NCI-H2196 (cell line): ENCODE results near the gene GSS.

Experiments
- DNase-seq: peaks from one replicate; lab custom pipeline; 2025; ENCODE audit not compliant: unreplicated experiment; lab: John Stamatoyannopoulos, UW

The GSS gene

GRCh38 chr20:34978092-34978744 lies 22.6 kb upstream of the GSS start:
- no peak for DNase-seq

- no peak for DNase-seq
Observed at GRCh38 chr20:34977365-34978091, 21.9 kb upstream of the GSS start.

- DNase-seq, result no peak
Observed at GRCh38 chr20:34976286-34976685, 20.7 kb upstream of the GSS start.

GRCh38 chr20:34974246-34974645 lies 18.6 kb upstream of the GSS start:
- DNase-seq, result no peak

- DNase-seq, result no peak
Observed at GRCh38 chr20:34971561-34972235, 16.1 kb upstream of the GSS start.

- DNase-seq, result no peak
Observed at GRCh38 chr20:34970846-34971560, 15.4 kb upstream of the GSS start.

- DNase-seq, result no peak
Observed at GRCh38 chr20:34970193-34970840, 14.7 kb upstream of the GSS start.

- DNase-seq, result no peak
Observed at GRCh38 chr20:34968042-34968775, 12.6 kb upstream of the GSS start.

GRCh38 chr20:34967421-34967820 lies 11.8 kb upstream of the GSS start:
- no peak for DNase-seq

- DNase-seq, result no peak
Observed at GRCh38 chr20:34965051-34965450, 9.4 kb upstream of the GSS start.

- no peak for DNase-seq
Observed at GRCh38 chr20:34964486-34964885, 8.9 kb upstream of the GSS start.

- no peak for DNase-seq
Observed at GRCh38 chr20:34956751-34957472, 1.3 kb upstream of the GSS start.

GRCh38 chr20:34956041-34956458 lies 444 bp upstream of the GSS start:
- DNase-seq, result no peak

GRCh38 chr20:34954904-34955230 lies 739 bp downstream of the GSS start:
- peak; percentile 56 for DNase-seq

GRCh38 chr20:34953960-34954359 lies 1.6 kb downstream of the GSS start:
- no peak for DNase-seq

GRCh38 chr20:34952671-34953070 lies 2.9 kb downstream of the GSS start:
- no peak for DNase-seq

- DNase-seq, result no peak
Observed at GRCh38 chr20:34951652-34952051, 4.0 kb downstream of the GSS start.

- DNase-seq, result no peak
Observed at GRCh38 chr20:34951252-34951651, 4.4 kb downstream of the GSS start.

GRCh38 chr20:34949120-34949519 lies 6.5 kb downstream of the GSS start:
- DNase-seq, result no peak

- DNase-seq, result no peak
Observed at GRCh38 chr20:34948030-34948429, 7.6 kb downstream of the GSS start.
